ENCODE measurements around the gene SETD4. TPM values are rescaled to one million over a fixed set of nuclear protein-coding genes. Genes with fewer than 3 reads are reported as not detected.

Gene SETD4
- total and polyA plus RNA-seq, 2 of the 4 experiments (the other 2 are of a cell fraction), result 9.5 to 11.4 TPM

- H2AK9ac ChIP-seq (replicated peaks; ENCODE audit: low read depth, low read length, poor library complexity), result no peak overlapping the region
- H2BK15ac ChIP-seq (ENCODE audit: low read depth, low read length), result no peak overlapping the region
- TF ChIP-seq MAFK (IDR thresholded peaks at IDR 0.05; ENCODE audit: low read depth, low read length) (no peak), BHLHE40 (IDR thresholded peaks at IDR 0.05; ENCODE audit: low read depth, low read length) (no peak), RCOR1 (IDR thresholded peaks at IDR 0.05; ENCODE audit: insufficient replicate concordance, low read length) (no peak), CHD1 (IDR thresholded peaks at IDR 0.05; ENCODE audit: low read depth, low read length) (no peak), FOS (IDR thresholded peaks at IDR 0.05; ENCODE audit: low read depth, low read length) (no peak), SMC3 (IDR thresholded peaks at IDR 0.05; ENCODE audit: low read depth, low read length) (no peak), RAD21 (IDR thresholded peaks at IDR 0.05; ENCODE audit: low read length) (no peak), USF2 (IDR thresholded peaks at IDR 0.05; ENCODE audit: low read depth, low read length) (no peak), CEBPB (IDR thresholded peaks at IDR 0.05; ENCODE audit: low read depth, low read length) (no peak), ELK1 (IDR thresholded peaks at IDR 0.05; ENCODE audit: borderline replicate concordance, low read depth, low read length) (no peak), RFX5 (IDR thresholded peaks at IDR 0.05; ENCODE audit: low read depth, low read length) (no peak), MXI1 (IDR thresholded peaks at IDR 0.05; ENCODE audit: borderline replicate concordance, low read depth, low read length) (no peak), MAZ (IDR thresholded peaks at IDR 0.05; ENCODE audit: borderline replicate concordance, low read depth, low read length) (no peak), CTCF (conservative IDR thresholded peaks at IDR 0.05; ENCODE audit: low read depth, low read length) (no peak), POLR2A (IDR thresholded peaks at IDR 0.05; ENCODE audit: low read depth, low read length) (no peak), NFE2L2 (IDR thresholded peaks at IDR 0.05; ENCODE audit: low read depth, low read length) (no peak)
- no peak overlapping the region for H4K5ac ChIP-seq (ENCODE audit: low read depth, low read length)
- no peak overlapping the region for H2BK20ac ChIP-seq (ENCODE audit: low read depth, low read length)
- H3K4me3 ChIP-seq (ENCODE audit: insufficient read depth, low read depth, low read length), result no peak overlapping the region
- in situ Hi-C loops (cut with MboI; ENCODE audit: low sequenced_read_pairs), result no loop called here
- BruUV-seq (replicated peaks), result no TSS peak
- CTCF ChIA-PET, result interaction anchor here (0.6 to 1.7 kb wide), 5 partner anchors 9 to 161 kb away, joined by 3 to 8 read pairs (median 3); no protein-coding TSS in a partner anchor
- POLR2A ChIA-PET (ENCODE audit: unreplicated experiment), result no interaction called here
- no peak for DNase-seq
- WGBS, 2 experiments (ENCODE audit: extremely low coverage in 2 of 2, insufficient read length in 1 of 2), result no CpG with 5 or more reads among the region's 6 CpGs
- no peak overlapping the region for H3K27ac ChIP-seq (ENCODE audit: insufficient read depth, low read length)
- no peaks in the 10 kb centered on the region for H3K36me3 ChIP-seq (ENCODE audit: control insufficient read depth, insufficient read depth, low read length)
- ATAC-seq (ENCODE audit: low read depth), result no peak
- no peak overlapping the region for H3K56ac ChIP-seq (ENCODE audit: extremely low read depth, insufficient read depth, low read length)
- dilution Hi-C loops (cut with HindIII; ENCODE audit: low sequenced_read_pairs, unreplicated experiment), result no loop called here
- H3K9me3 ChIP-seq (ENCODE audit: control insufficient read depth, insufficient read depth, low read length), result peaks cover 3% of the 10 kb centered on the region; the same call in 1 of the 2 replicates
- H4K20me1 ChIP-seq (ENCODE audit: insufficient read depth, low read length), result no peaks in the 10 kb centered on the region
- no peak overlapping the region for H3K4me2 ChIP-seq (ENCODE audit: low read depth, low read length)
- no peak overlapping the region for H3K14ac ChIP-seq (replicated peaks; ENCODE audit: low read depth, low read length)
- no peak overlapping the region for H3K23ac ChIP-seq (ENCODE audit: low read depth, low read length)
- H4K8ac ChIP-seq (ENCODE audit: low read depth in 2 of 2, low read length in 2 of 2), result no peak overlapping the region
- H3K4ac ChIP-seq (ENCODE audit: low read depth, low read length), result no peak overlapping the region
- H4K91ac ChIP-seq (ENCODE audit: insufficient read depth, low read depth, low read length), result no peak overlapping the region
- H3K18ac ChIP-seq (ENCODE audit: low read depth, low read length), result no peak overlapping the region
- H3K9me1 ChIP-seq (ENCODE audit: insufficient read depth, low read length), result no peaks in the 10 kb centered on the region; the same call in 1 of the 2 replicates
- no peak overlapping the region for H2BK120ac ChIP-seq (ENCODE audit: low read depth, low read length)
- H3K9ac ChIP-seq (ENCODE audit: low read depth, low read length), result no peak overlapping the region
- H3K27me3 ChIP-seq (ENCODE audit: control insufficient read depth, insufficient read depth, low read length), result peaks cover 27% of the 10 kb centered on the region
- no peaks in the 10 kb centered on the region for H3K79me1 ChIP-seq (ENCODE audit: low read depth in 1 of 2, low read length in 2 of 2)
- H2AFZ ChIP-seq (replicated peaks; ENCODE audit: low read length, poor library complexity), result no peak overlapping the region
- no peak overlapping the region for H2AK5ac ChIP-seq (ENCODE audit: low read depth, low read length)
- no peak overlapping the region for H2BK5ac ChIP-seq (ENCODE audit: low read depth, low read length, poor library complexity, severe bottlenecking)
- H3K4me1 ChIP-seq (ENCODE audit: control insufficient read depth, insufficient read depth, low read length), result peaks cover 2% of the 10 kb centered on the region; the same call in 1 of the 2 replicates
- intact Hi-C loops (cut with micrococcal nuclease), result no loop called here
Observed at GRCh38 chr21:35988416-35989137, 71.7 kb downstream of the SETD4 start.

Measured in IMR-90 (cell line).